ENCODE data around the gene KCNH4.
"Not testable (repeated sequence)": the region's sequence is repeated elsewhere in the genome, so short reads cannot be mapped to it uniquely, and the experiment has no call there.

The KCNH4 gene

GRCh38 chr17:42178817-42179216 is 2.1 kb downstream of the KCNH4 start:
- no peak for DNase-seq (ENCODE audit: low read depth)

DNA sequence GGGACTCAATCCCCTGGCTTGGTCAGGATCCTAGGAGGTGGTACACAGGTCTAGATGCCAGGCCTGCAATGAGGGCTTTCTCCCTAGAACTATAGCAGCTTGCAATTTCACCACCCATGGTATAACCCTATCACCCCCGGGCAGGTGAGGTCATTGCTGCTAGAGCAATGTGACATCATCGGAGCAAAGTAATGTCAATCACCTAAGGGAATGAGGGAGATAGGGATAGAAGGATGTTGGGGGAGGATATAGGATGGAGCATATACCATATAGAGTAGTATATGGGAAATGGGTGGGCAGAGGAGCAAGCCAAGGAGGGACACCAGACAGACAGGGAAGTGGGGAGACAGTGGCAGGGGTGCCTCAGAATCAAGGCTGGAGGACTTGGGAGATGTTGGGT is 3.3 kb downstream of the KCNH4 start:
- no peak for DNase-seq (ENCODE audit: low read depth)

DNA sequence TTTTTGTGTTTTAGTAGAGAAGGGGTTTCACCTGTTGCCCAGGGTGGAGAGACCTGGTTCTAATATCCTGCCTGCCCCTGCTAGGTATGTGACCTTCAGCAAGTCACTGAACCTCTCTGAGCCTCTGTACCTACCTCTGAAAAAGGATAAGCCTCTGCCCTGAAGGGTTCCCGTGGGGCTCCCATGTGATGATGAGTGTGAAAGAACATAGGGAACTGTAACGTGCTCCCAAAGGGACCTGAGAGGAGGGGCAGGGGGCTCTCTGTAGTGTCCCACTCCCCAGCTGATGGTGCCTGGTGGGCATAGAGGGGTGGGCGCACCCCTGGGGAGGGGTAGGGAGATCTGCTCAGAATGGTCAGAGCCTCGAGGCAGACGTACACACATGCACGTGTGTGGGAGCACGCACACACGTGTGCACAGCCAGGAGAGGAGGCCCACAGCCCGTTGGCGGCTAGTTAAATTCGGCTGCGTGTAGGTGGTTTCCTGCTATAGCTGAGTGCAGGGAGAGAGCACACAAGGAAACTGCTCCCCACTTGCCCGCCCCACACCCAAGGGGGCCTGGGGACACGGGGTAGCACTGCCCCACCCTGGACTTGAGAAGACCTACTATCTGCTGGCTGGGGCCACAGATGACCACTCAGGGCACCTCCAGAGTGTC is 6.7 kb downstream of the KCNH4 start:
- no peak for DNase-seq (ENCODE audit: low read depth)

GRCh38 chr17:42171831-42172230 is 9.1 kb downstream of the KCNH4 start:
- DNase-seq (ENCODE audit: low read depth) = no peak

DNA sequence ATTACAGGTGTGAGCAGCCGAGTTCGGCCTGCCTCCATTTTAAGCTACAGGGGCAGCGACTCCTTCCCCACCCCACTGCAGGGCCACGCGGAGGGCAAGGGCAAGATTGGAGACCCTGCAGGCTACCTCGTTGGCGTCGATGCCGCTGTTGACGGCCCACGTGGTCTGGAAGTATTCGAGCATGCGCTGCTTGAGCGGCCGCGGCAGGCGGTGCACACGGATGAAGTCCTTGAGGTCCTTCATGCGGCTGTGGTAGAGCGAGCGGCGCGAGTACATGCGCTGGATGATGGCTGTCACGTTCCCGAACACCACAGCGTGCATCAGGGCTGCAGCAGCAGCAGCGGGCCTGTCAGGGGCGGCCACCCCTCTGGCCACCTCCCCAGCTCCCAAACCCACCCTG is 11.6 kb downstream of the KCNH4 start:
- DNase-seq (ENCODE audit: low read depth) = no peak

- no peak for DNase-seq (ENCODE audit: low read depth)
Measured at GRCh38 chr17:42167807-42168206, 13.1 kb downstream of the KCNH4 start.

DNA sequence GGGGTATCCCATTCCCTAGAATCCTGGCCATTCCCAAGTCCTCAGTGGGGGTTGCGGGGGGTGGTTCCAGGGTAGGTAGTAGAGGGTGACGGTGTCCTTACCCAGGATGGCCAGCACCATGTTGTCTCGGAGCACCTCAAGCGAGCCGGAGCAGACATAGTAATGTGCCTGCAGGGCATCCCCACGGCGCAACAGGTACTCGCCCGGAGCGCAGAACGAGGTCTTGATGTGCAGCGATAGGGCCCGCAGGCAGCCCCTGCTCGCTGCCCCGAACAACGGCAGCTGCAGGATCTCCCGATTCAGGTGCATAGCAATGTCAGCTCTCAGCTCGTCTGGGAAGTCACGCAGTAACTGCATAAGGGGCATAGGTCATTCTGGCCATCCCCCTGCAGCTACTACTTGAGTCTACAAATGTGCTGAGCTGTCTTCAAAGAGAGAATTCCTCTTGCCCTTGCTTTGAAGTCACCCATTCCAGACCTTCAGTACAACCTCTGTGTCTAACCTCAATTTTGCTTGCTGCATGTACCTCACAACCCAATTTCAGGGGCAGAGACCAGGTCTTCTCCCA is 14.7 kb downstream of the KCNH4 start:
- no peak for DNase-seq (ENCODE audit: low read depth)

GRCh38 chr17:42165751-42166150 is 15.2 kb downstream of the KCNH4 start:
- no peak for DNase-seq (ENCODE audit: low read depth)

DNA sequence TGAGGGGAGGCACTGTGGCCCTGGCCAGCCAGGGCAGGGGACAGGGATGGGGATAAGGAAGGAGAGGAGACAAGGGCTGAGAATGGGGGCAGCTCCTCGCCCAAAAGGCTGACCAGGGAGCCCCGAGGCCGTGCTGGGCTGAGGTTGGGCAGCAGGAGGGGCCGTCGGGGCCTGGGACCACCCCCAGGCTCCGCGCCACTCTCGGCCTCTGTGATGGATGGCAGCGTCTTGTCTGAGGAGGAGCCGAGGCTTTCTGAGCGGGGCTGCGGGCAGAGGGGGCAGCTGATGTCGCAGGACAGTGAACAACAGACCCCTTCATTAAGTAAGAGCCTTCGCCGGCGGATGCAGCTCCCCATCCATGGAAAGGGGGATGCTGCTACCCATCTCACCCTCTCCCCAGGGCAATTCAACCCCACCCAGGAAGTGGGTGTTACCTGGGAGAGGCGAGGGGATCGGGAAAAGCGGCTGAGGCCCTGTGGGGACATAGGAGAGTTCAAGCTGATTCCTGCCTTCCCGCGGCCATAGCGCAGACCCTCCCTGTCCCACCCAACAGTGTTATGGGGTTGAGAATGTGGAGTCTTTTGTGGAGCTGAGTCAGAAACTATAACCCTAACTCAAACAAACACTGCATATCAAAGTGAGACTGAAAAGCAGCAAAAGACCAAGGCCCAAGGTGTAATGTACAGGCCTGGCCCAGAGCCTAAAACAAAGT is 17.1 kb downstream of the KCNH4 start:
- no peak for DNase-seq (ENCODE audit: low read depth)

- DNase-seq (ENCODE audit: low read depth) = no peak
Measured at GRCh38 chr17:42163113-42163512, 17.8 kb downstream of the KCNH4 start.

DNA sequence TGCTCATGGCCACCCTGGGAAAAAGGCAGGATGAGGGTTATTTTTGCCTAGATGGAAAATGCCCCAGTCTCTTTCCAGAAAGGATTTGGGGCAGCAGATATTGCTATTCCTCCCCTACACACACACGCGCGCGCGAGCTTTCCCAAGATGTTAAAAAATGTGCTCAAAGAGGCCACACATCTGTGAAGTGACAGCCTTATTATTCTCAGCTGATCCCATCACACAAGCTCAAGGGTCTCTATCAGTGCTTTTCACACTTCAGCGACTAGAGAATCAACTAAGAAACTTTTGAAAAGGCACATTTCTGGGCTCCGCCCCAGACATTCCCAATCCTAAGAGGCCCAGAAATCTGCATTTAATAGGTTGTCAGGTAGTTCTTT is 20.4 kb downstream of the KCNH4 start:
- DNase-seq (ENCODE audit: low read depth) = no peak

DNA sequence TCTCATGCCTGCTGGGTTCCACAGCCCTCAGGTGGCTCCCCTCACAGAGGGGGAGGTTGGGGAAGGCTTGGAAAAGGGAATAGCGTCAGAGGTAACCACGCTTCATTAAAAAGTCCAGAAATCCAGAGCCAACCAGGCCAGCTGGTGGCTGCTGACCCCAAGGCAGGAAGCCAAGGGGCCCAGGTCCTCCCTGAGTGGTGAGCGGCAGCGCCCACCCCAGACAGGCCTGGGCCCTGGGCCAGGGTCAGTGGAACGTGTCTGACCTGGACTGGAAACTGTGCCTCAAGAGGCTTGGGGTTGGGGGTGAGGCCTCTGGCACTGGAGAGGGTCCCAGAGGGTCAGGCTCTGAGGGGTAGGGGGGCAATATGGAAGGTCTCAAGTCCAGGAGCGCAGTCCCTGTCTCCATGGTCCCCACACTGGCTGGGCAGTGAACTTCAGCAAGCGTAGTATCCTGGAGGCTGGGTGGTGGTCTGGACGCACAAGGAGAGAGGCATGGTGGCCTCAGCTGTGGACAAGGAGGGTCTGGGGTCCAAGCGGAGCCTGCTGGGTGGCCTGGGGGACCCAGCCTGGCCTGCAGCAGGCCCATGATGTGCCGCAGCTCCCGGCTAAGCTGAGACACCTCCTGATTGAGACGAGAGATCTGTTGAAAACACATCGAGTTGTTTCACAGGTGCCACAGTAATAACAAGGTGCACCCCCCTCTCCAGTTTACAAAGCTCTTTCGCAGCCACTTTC is 21.0 kb downstream of the KCNH4 start:
- DNase-seq (ENCODE audit: low read depth) = no peak

DNA sequence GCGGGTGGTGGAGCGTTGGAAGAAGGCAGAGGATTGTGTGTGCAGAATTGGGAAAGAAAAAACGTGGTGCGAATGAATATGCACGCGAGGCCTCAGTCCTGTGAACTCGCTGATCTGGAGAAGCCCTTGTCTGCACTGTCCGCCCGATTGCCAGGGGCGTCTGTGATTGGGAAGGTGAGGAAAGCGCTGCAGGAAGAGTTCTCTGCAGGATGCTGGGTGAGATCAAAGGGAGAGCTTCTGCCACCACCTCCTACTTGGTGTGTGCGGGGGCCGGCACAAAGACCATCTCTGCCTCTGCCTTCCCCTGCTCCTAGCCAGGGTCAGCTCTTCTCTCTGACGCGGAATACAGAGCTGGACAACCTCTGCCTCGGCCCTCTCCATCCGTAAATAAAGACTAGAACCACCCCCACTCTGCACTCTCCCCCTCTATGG is 25.3 kb downstream of the KCNH4 start:
- DNase-seq (ENCODE audit: low read depth) = peak; percentile 18

DNA sequence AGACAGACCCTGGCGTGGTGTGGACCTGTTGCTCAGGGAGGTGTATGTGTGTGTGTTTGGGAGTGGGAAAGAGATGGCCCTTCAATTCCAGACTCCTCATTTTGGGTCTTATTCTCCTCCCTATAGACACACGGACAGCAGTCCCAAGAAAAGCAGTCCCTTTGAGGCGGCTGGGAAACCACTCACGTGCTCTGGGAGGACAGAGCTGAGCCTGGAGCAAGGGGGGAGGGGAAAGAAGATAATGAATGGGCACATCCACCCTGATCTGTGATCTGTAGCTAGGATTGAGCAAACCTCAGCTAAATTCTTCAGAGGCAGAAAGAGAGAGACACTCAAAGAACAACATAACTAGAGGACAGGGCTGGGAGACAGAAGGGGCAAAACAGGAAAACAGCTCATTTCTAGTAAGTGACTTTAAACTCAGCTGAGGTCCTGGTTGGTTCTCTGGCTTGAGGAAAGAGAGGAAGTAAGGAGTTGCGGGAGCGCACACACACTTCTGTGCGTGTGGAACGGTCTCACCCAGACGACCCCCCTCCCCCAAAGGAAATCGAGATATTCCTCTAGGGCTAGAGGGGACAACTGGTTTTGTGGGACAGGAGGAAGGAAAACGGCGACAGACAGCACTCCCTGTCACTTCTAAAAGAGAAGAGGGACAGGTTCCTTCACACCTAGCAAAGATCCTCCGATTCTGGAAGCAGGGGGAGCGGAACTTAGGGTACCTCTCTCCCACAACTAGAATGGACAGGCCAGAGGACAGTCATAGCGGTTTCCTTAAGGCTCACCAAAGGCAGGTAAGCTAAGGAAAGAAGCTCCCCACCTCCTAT is 26.8 kb downstream of the KCNH4 start:
- DNase-seq (ENCODE audit: low read depth) = peak; percentile 30

GRCh38 chr17:42146911-42147607 is 33.9 kb downstream of the KCNH4 start:
- DNase-seq (ENCODE audit: low read depth) = no peak

- not testable (repeated sequence) for DNase-seq (ENCODE audit: low read depth)
Measured at GRCh38 chr17:42143138-42143537, 37.8 kb downstream of the KCNH4 start.

DNA sequence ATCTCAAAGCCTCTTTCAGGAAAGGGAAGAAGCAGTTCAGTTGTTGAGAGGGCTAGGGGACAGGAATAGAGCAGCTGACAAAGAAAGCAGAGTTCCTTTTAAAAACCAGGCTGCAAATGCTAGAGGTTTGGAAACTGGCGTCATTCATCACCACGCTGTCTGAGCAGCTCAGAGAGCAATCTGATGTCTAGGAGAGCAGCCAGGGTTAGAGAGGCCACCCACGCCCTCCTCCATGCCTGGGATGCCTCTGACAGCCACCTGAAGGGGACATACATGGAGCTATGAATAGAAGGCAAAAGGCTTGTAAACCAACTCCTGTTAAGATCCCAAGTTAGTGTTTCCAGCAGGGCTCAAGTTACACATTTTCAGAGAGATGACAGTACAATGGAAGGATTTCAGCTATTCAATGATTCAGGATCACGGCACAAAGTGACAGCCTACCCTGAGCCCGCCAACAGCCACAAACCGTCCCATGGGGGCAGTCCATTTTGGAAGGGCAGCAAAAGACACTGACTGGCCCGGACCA is 38.5 kb downstream of the KCNH4 start:
- peak; percentile 76 for DNase-seq (ENCODE audit: low read depth)

DNA sequence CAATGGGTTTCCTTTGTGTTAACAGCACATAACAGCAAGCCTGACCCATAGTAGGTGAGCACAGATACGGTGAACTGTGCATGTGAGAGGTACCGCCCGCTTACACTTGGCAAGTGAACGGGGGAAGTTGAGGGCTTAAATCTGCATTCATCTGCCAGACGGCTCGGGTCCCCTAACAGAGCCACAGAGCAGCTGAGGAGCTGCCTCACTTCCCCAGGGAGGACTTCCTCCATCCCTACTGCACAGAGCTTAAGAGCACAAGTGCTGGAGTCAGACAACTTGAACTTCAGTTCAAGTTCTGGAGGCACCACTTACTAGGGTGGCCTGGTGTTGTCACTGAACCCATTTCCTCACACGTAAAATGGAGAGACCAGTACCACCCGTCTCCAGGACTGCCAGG is 39.6 kb downstream of the KCNH4 start:
- DNase-seq (ENCODE audit: low read depth) = no peak

- not testable (repeated sequence) for DNase-seq (ENCODE audit: low read depth)
Measured at GRCh38 chr17:42140690-42141089, 40.3 kb downstream of the KCNH4 start.

DNA sequence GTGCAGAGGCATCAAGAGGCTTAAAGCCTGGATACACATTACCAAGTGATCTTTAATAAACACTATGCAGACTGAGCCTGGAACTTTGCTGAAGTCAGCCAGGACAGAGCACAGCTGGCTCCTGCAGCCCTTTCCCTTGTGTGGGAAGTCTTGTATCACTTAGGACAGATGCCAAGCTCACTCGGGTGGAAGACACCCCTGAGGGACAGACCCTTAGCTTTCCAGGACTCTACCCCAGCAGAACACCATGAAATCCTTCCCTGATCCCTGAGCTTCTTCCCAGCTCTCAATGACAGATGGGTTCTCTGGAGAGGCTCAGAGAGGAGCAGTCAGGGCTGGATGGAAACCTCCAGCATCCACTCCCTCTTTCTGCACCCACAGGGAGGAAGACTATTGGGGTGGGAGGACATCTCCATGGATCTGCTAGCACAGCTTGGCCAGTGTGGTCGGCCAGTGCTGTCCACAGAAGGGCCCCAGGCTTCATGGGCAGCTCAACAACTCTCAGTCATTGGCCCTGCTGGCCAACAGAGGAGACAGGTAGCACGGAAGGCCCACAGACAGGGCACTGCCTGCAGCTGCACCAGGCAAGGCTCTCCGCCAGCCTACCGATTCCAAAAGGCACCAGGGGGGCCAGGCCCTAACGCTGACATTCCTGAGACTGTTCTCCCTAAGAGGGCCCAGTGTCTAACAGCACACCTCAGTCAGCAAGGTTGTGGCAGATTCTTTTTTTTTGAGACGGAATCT is 42.0 kb downstream of the KCNH4 start:
- no peak for DNase-seq (ENCODE audit: low read depth)

Measured in fibroblast of gingiva (primary cell).